Omental fat pad (tissue), 4 donors: ENCODE data around the gene PRIMA1. TPM values are rescaled to one million over a fixed set of nuclear protein-coding genes. Genes with fewer than 3 reads are reported as not detected.
A peak's percentile ranks its signal among the peaks of the same experiment; 100 is the strongest.

ENCODE experiments used
- ATAC-seq: fragments of 150-250 bp; one replicate; pipeline ENCODE4 v1.9.1; 2016; ENCODE audit warnings: mild to moderate bottlenecking, moderate library complexity; ENCODE audit not compliant: low FRiP score
- DNase-seq: peaks from one replicate; pipeline ENCODE4 v3.0.0-alpha.2; 2019; ENCODE audit warnings: low spot score
- CTCF ChIP-seq, 3 donors: fragments of 450-650 bp; IDR thresholded peaks; one replicate each; pipeline ENCODE4 v1.5.1; 2016 to 2017; ENCODE audit warnings: antibody characterized with exemption in 3 of 3, mild to moderate bottlenecking in 3 of 3, moderate library complexity in 2 of 3
- total RNA-seq, 4 donors: library from RNA; depleted of rRNA; stranded (reverse); fragments of >200 nt; gene quantifications; one replicate each; pipeline ENCODE4 v1.1.0, GENCODE V29; 2016

Gene PRIMA1
- total RNA-seq, 4 donors from 2014 or later, result 1.0 to 4.6 (median 3.0) TPM

GRCh38 chr14:93725993-93726392 lies 62.3 kb downstream of the PRIMA1 start:
- ATAC-seq, result no peak
- no peak for DNase-seq
- TF ChIP-seq CTCF (IDR thresholded peaks at IDR 0.05), result no peak

GRCh38 chr14:93725002-93725582 lies 63.2 kb downstream of the PRIMA1 start:
- TF ChIP-seq CTCF (IDR thresholded peaks at IDR 0.05), result no peak
- no peak for DNase-seq

GRCh38 chr14:93723001-93723400 lies 65.3 kb downstream of the PRIMA1 start:
- DNase-seq, result no peak
- TF ChIP-seq CTCF (IDR thresholded peaks at IDR 0.05), result no peak

More at GRCh38 chr14:93725002-93725582, 63.2 kb downstream of the PRIMA1 start:
- no peak for ATAC-seq

GRCh38 chr14:93720981-93721483 lies 67.3 kb downstream of the PRIMA1 start:
- ATAC-seq, result no peak
- no peak for TF ChIP-seq CTCF (IDR thresholded peaks at IDR 0.05)
- peak; percentile 6 for DNase-seq

More at GRCh38 chr14:93723001-93723400, 65.3 kb downstream of the PRIMA1 start:
- no peak for ATAC-seq

- TF ChIP-seq CTCF (IDR thresholded peaks at IDR 0.05), result no peak
- no peak for ATAC-seq
- DNase-seq, result no peak
Measured at GRCh38 chr14:93720076-93720815, 68.0 kb downstream of the PRIMA1 start.

GRCh38 chr14:93719256-93719655 lies 69.0 kb downstream of the PRIMA1 start:
- ATAC-seq, result no peak
- TF ChIP-seq CTCF (IDR thresholded peaks at IDR 0.05), result no peak
- no peak for DNase-seq
